Heart left ventricle (tissue), 16 donors: ENCODE results near the gene COL23A1. TPM values are rescaled to one million over a fixed set of nuclear protein-coding genes. Genes with fewer than 3 reads are reported as not detected.

Experiments
- ATAC-seq, 4 donors: fragments of 200-7000 bp; cut with Tn5 transposase; one replicate each; pipeline ENCODE4 v1.9.1; 2020 to 2022; ENCODE audit warnings: moderate library complexity in 4 of 4, mild to moderate bottlenecking in 3 of 4, moderate number of reproducible peaks in 1 of 4
- DNase-seq, 5 donors: peaks; one replicate each; pipeline ENCODE4 v3.0.0-alpha.2; 2020
- H3K27ac ChIP-seq, 12 donors: fragments of 200-600 bp; sonication (generic) in 4 of 12; one replicate each; pipeline versions ENCODE4 v1.5.0 to v1.8.0; 2016 to 2022; ENCODE audit warnings: mild to moderate bottlenecking in 2 of 12
- H3K27me3 ChIP-seq, 9 donors: fragments of 200-600 bp; sonication (generic) in 2 of 9; one replicate each; pipeline versions ENCODE4 v1.5.1 to v1.8.0; 2016 to 2022; ENCODE audit warnings: mild to moderate bottlenecking in 3 of 9
- H3K36me3 ChIP-seq, 9 donors: fragments of 200-600 bp; sonication (generic) in 2 of 9; one replicate each; pipeline versions ENCODE4 v1.5.0 to v1.8.0; 2018 to 2022; ENCODE audit warnings: mild to moderate bottlenecking in 2 of 9
- H3K4me1 ChIP-seq, 12 donors: fragments of 200-600 bp; sonication (generic) in 4 of 12; one replicate each; pipeline versions ENCODE4 v1.5.0 to v1.8.0; 2016 to 2022; ENCODE audit warnings: mild to moderate bottlenecking in 3 of 12
- H3K4me3 ChIP-seq, 12 donors: fragments of 200-600 bp; sonication (generic) in 4 of 12; one replicate each; pipeline versions ENCODE4 v1.5.0 to v1.8.0; 2017 to 2022; ENCODE audit warnings: mild to moderate bottlenecking in 9 of 12, moderate library complexity in 4 of 12
- H3K9me3 ChIP-seq, 12 donors: fragments of 200-600 bp; sonication (generic) in 4 of 12; one replicate each; pipeline versions ENCODE4 v1.5.0 to v1.8.0; 2016 to 2022; ENCODE audit warnings: mild to moderate bottlenecking in 1 of 12
- CTCF ChIP-seq, 12 donors: fragments of 200-600 bp; sonication (generic) in 4 of 12; IDR thresholded peaks; one replicate each; pipeline versions ENCODE4 v1.5.0 to v1.8.0; 2018 to 2022; ENCODE audit warnings: antibody characterized with exemption in 12 of 12, mild to moderate bottlenecking in 5 of 12
- POLR2A ChIP-seq, 2 donors: fragments of 450-650 bp; IDR thresholded peaks; one replicate each; pipeline ENCODE4 v1.6.1; 2017; ENCODE audit warnings: antibody characterized with exemption in 2 of 2, mild to moderate bottlenecking in 2 of 2, moderate library complexity in 2 of 2
- WGBS, 4 donors: extraction: QIAGEN DNeasy Blood & Tissue Kit in 2 of 4; methylation state at CpG; one replicate each; pipeline versions ENCODE4 v1.1.5 to v1.1.7; 2013 to 2018; 5-methylcytosine and 5-hydroxymethylcytosine counted together
- intact Hi-C, 10 donors: fragments of 100-400 bp; cut with DNase I; formaldehyde crosslinking; loops; one replicate each; pipeline versions ENCODE4 v1.11.1 to v1.14.2; 2022
- polyA plus RNA-seq, 2 donors: library from polyadenylated mRNA; stranded (reverse); fragments of 200-250 nt; gene quantifications; one replicate each; pipeline ENCODE4 v1.2.3, GENCODE V29; 2013
- total RNA-seq, 9 donors: library from RNA; depleted of rRNA in 2 of 9; stranded (reverse); fragments of >200 nt in 2 of 9; fragmentation: NEBNext Ultra II Directional in 3 of 9; extraction: Animal tissue kit (Norgen Biotek cat#: 25700) in 3 of 9; gene quantifications; one replicate each; pipeline versions ENCODE4 v1.1.0 to v1.2.4, GENCODE V29; 2016 to 2023
- donor health status: ischemic (EF 13 %, LVEDD 7.1; RV severe dilation, severe dysfunction).
- donor health status: healthy with polysubstance abuse.
- donor health status: DM: no; HTN: yes; CAD: no.
- donor health status: DM: no; HTN: no; CAD: no.
- donor health status: ischemic (EF 25% LVEDD 6.9; RV normal size, moderate dysfunction).
- donor health status: ischemic (EF 25% LVEDD 5.7; RV mildly dilated, moderate dysfunction).
- donor health status: healthy.
- donor health status: DM: yes; HTN: yes; CAD: no.
- donor health status: ischemic (EF 35%, LVEDD 5.7; RV mildly dilated, moderate dysfunction).
- donor health status: nonischemic (EF 11% LVEDD 7.7; RV severe dilation, severe dysfunction).
- donor health status: DM: yes; HTN: yes; CAD: no.
- donor health status: PGD.
- donor health status: ischemic (EF 29% LVEDD 5.4; RV normal size, mild dysfunction).
- donor health status: nonischemic (EF 23%, LVEDD 6.1; RV moderate dilation, normal function).

COL23A1 gene
- total and polyA plus RNA-seq, 11 donors: 6.0 to 33.0 (median 18.8) TPM

- Histone ChIP-seq H3K27me3 (no peaks in the 10 kb centered on the region), H3K4me1 (peaks cover 0 to 15% (median 0%) of the 10 kb centered on the region in 12 donors), H3K9me3 (no peaks in the 10 kb centered on the region), H3K36me3 (no peaks in the 10 kb centered on the region), H3K27ac (peak overlapping the region in 1 of 12 donors; percentile 53), H3K4me3 (no peak overlapping the region)
- TF ChIP-seq POLR2A (IDR thresholded peaks at IDR 0.05) (no peak), CTCF (IDR thresholded peaks at IDR 0.05) (no peak)
- ATAC-seq (no peak), DNase-seq (no peak)
- 81 to 88% (median 84%) methylated on average over 13 of the region's 13 CpGs for WGBS, 4 donors
- intact Hi-C loops: loop anchor here in 7 of 10 donors (2.0 to 5.0 kb wide), 5 partner anchors 34 to 273 kb away; no protein-coding TSS in a partner anchor
These were observed 36.7 kb downstream of the COL23A1 start for GRCh38 chr5:178553517-178553916.

- H3K9me3 ChIP-seq: no peaks in the 10 kb centered on the region
- H3K27me3 ChIP-seq: no peaks in the 10 kb centered on the region
- ATAC-seq: no peak
- no peak overlapping the region for H3K4me3 ChIP-seq
- H3K4me1 ChIP-seq: peaks cover 0 to 27% (median 5%) of the 10 kb centered on the region in 12 donors
- peak overlapping the region in 1 of 12 donors; percentile 22 for H3K27ac ChIP-seq
- DNase-seq: no peak
- TF ChIP-seq POLR2A (IDR thresholded peaks at IDR 0.05) (no peak), CTCF (IDR thresholded peaks at IDR 0.05) (peak in 1 of 12 donors; percentile 10)
- H3K36me3 ChIP-seq: no peaks in the 10 kb centered on the region
- intact Hi-C loops: loop anchor here in 9 of 10 donors (1.0 to 5.0 kb wide), 7 partner anchors 36 to 271 kb away; no protein-coding TSS in a partner anchor
- 51 to 61% (median 54%) methylated on average over 7 of the region's 7 CpGs for WGBS, 4 donors
These were observed 38.7 kb downstream of the COL23A1 start for GRCh38 chr5:178551468-178551867.

GRCh38 chr5:178551059-178551458 lies 39.1 kb downstream of the COL23A1 start:
- DNase-seq: no peak
- H3K36me3 ChIP-seq: no peaks in the 10 kb centered on the region
- H3K9me3 ChIP-seq: no peaks in the 10 kb centered on the region
- no peak overlapping the region for H3K4me3 ChIP-seq
- H3K27ac ChIP-seq: peak overlapping the region in 1 of 12 donors; percentile 22
- TF ChIP-seq CTCF (IDR thresholded peaks at IDR 0.05): peak; percentile 32 to 74 (median 52)
- TF ChIP-seq POLR2A (IDR thresholded peaks at IDR 0.05): no peak
- H3K4me1 ChIP-seq: peaks cover 0 to 31% (median 7%) of the 10 kb centered on the region in 12 donors
- no peak for ATAC-seq
- intact Hi-C loops: loop anchor here in 9 of 10 donors (1.0 to 5.0 kb wide), 7 partner anchors 36 to 271 kb away; no protein-coding TSS in a partner anchor
- no peaks in the 10 kb centered on the region for H3K27me3 ChIP-seq

GRCh38 chr5:178548746-178549145 lies 41.4 kb downstream of the COL23A1 start:
- intact Hi-C loops: loop anchor here in 7 of 10 donors (2.0 to 10.0 kb wide), 6 partner anchors 86 to 311 kb away; no protein-coding TSS in a partner anchor

More at GRCh38 chr5:178548746-178549145, 41.4 kb downstream of the COL23A1 start:
- WGBS, 4 donors: 64 to 76% (median 70%) methylated on average over 9 of the region's 9 CpGs
- no peak for ATAC-seq
- no peaks in the 10 kb centered on the region for H3K36me3 ChIP-seq
- no peak overlapping the region for H3K4me3 ChIP-seq
- TF ChIP-seq CTCF (IDR thresholded peaks at IDR 0.05) (no peak), POLR2A (IDR thresholded peaks at IDR 0.05) (no peak)
- H3K9me3 ChIP-seq: no peaks in the 10 kb centered on the region
- H3K4me1 ChIP-seq: peaks cover 0 to 41% (median 18%) of the 10 kb centered on the region in 12 donors
- peak overlapping the region in 1 of 12 donors; percentile 91 for H3K27ac ChIP-seq
- H3K27me3 ChIP-seq: no peaks in the 10 kb centered on the region
- DNase-seq: no peak
